Fibroblast of the aortic adventitia (primary cell): ENCODE results near the gene DPP7. TPM values are rescaled to one million over a fixed set of nuclear protein-coding genes. Genes with fewer than 3 reads are reported as not detected.
A peak's percentile ranks its signal among the peaks of the same experiment; 100 is the strongest.

Experiments used
- DNase-seq: peaks from one replicate; pipeline ENCODE4 v3.0.0-alpha.2; 2010; ENCODE audit warnings: low read depth
- H3K4me3 ChIP-seq: 2 replicates; pipeline ENCODE4 v1.5.1; 2011; ENCODE audit warnings: low read depth, mild to moderate bottlenecking, control low read depth, low read length, moderate library complexity
- CTCF ChIP-seq: IDR thresholded peaks from 2 replicates; pipeline ENCODE4 v1.5.1; 2011; ENCODE audit warnings: mild to moderate bottlenecking, low read length, control low read depth, inconsistent platforms; ENCODE audit not compliant: insufficient read depth
- total RNA-seq: library from RNA; depleted of rRNA; stranded (reverse); fragments of >200 nt; gene quantifications from 2 replicates; pipeline ENCODE4 v1.2.3, GENCODE V29; 2012; ENCODE audit warnings: low replicate concordance

Gene DPP7
- total RNA-seq, 1 donor = 69.5 TPM

GRCh38 chr9:137114220-137114612, 317 bp downstream of the DPP7 start:
- no peak for TF ChIP-seq CTCF
- DNase-seq = no peak
- H3K4me3 ChIP-seq = peak overlapping the region; percentile 69

- peak; percentile 12 for DNase-seq
- peak overlapping the region; percentile 63 for H3K4me3 ChIP-seq
- TF ChIP-seq CTCF = no peak
Measured at GRCh38 chr9:137113385-137114159, 961 bp downstream of the DPP7 start.

- DNase-seq = no peak
- no peak overlapping the region for H3K4me3 ChIP-seq
- no peak for TF ChIP-seq CTCF
Measured at GRCh38 chr9:137112564-137113384, 1.8 kb downstream of the DPP7 start.

GRCh38 chr9:137111788-137112563, 2.6 kb downstream of the DPP7 start:
- TF ChIP-seq CTCF = no peak
- no peak overlapping the region for H3K4me3 ChIP-seq
- DNase-seq = no peak

- no peak overlapping the region for H3K4me3 ChIP-seq
- no peak for DNase-seq
- TF ChIP-seq CTCF = no peak
Measured at GRCh38 chr9:137110911-137111787, 3.4 kb downstream of the DPP7 start.
